ENCODE results near the gene DAPK2.

Gene DAPK2

GRCh38 chr15:64022571-64022970 is 23.7 kb downstream of the DAPK2 start:
- no peak for DNase-seq

- DNase-seq, result no peak
These were observed 26.5 kb downstream of the DAPK2 start for GRCh38 chr15:64019764-64020163.

- no peak for DNase-seq
These were observed 28.6 kb downstream of the DAPK2 start for GRCh38 chr15:64017591-64018163.

- no peak for DNase-seq
These were observed 29.1 kb downstream of the DAPK2 start for GRCh38 chr15:64017082-64017588.

- DNase-seq, result no peak
These were observed 30.0 kb downstream of the DAPK2 start for GRCh38 chr15:64016257-64016656.

- no peak for DNase-seq
These were observed 31.3 kb downstream of the DAPK2 start for GRCh38 chr15:64014995-64015394.

GRCh38 chr15:64013179-64014062 is 32.9 kb downstream of the DAPK2 start:
- no peak for DNase-seq

GRCh38 chr15:64011736-64012135 is 34.5 kb downstream of the DAPK2 start:
- DNase-seq, result no peak

- peak; percentile 67 for DNase-seq
These were observed 35.6 kb downstream of the DAPK2 start for GRCh38 chr15:64010719-64011118.

- peak; percentile 55 for DNase-seq
These were observed 36.5 kb downstream of the DAPK2 start for GRCh38 chr15:64009798-64010261.

GRCh38 chr15:64009241-64009640 is 37.0 kb downstream of the DAPK2 start:
- DNase-seq, result no peak

GRCh38 chr15:64008177-64008576 is 38.1 kb downstream of the DAPK2 start:
- DNase-seq, result no peak

- DNase-seq, result no peak
These were observed 39.6 kb downstream of the DAPK2 start for GRCh38 chr15:64006642-64007041.

- DNase-seq, result no peak
These were observed 41.7 kb downstream of the DAPK2 start for GRCh38 chr15:64004587-64004986.

- no peak for DNase-seq
These were observed 42.2 kb downstream of the DAPK2 start for GRCh38 chr15:64004056-64004455.

GRCh38 chr15:64003182-64003581 is 43.1 kb downstream of the DAPK2 start:
- no peak for DNase-seq

GRCh38 chr15:64001148-64001547 is 45.1 kb downstream of the DAPK2 start:
- DNase-seq, result no peak

GRCh38 chr15:64000183-64000951 is 45.9 kb downstream of the DAPK2 start:
- DNase-seq, result no peak

GRCh38 chr15:63999177-63999576 is 47.1 kb downstream of the DAPK2 start:
- DNase-seq, result no peak

- no peak for DNase-seq
These were observed 47.8 kb downstream of the DAPK2 start for GRCh38 chr15:63998489-63998888.

- no peak for DNase-seq
These were observed 48.4 kb downstream of the DAPK2 start for GRCh38 chr15:63997715-63998442.

- DNase-seq, result no peak
These were observed 49.4 kb downstream of the DAPK2 start for GRCh38 chr15:63996794-63997357.
